GM12865 (cell line): ENCODE results near the gene SERPIND1.

Source experiments
- DNase-seq: peaks from one replicate; pipeline ENCODE4 v3.0.0; 2010; ENCODE audit warnings: low read depth
- H3K4me3 ChIP-seq: 2 replicates; pipeline ENCODE4 v1.5.1; 2011; ENCODE audit warnings: mild to moderate bottlenecking, low read depth, low read length, control low read depth
- CTCF ChIP-seq: IDR thresholded peaks from 2 replicates; pipeline ENCODE4 v1.5.1; 2011; ENCODE audit warnings: low read length, control low read depth, low read depth, inconsistent platforms; ENCODE audit not compliant: insufficient read depth; ENCODE audit errors: missing control alignments

Gene SERPIND1

GRCh38 chr22:20786048-20786447, 12.1 kb downstream of the SERPIND1 start:
- DNase-seq = no peak
- no peak overlapping the region for H3K4me3 ChIP-seq
- TF ChIP-seq CTCF = no peak

- no peak for DNase-seq
- no peak for TF ChIP-seq CTCF
- H3K4me3 ChIP-seq = no peak overlapping the region
Observed at GRCh38 chr22:20786536-20786979, 12.6 kb downstream of the SERPIND1 start.

GRCh38 chr22:20787223-20787622, 13.3 kb downstream of the SERPIND1 start:
- no peak overlapping the region for H3K4me3 ChIP-seq
- no peak for DNase-seq
- no peak for TF ChIP-seq CTCF

GRCh38 chr22:20787746-20788626, 14.1 kb downstream of the SERPIND1 start:
- DNase-seq = no peak
- no peak overlapping the region for H3K4me3 ChIP-seq
- TF ChIP-seq CTCF = no peak

- TF ChIP-seq CTCF = no peak
- DNase-seq = no peak
- H3K4me3 ChIP-seq = no peak overlapping the region
Observed at GRCh38 chr22:20788627-20789344, 14.9 kb downstream of the SERPIND1 start.

GRCh38 chr22:20792221-20792965, 18.5 kb downstream of the SERPIND1 start:
- no peak overlapping the region for H3K4me3 ChIP-seq
- no peak for DNase-seq
- TF ChIP-seq CTCF = no peak
